ENCODE data around the gene DCHS1.

DCHS1 gene

DNA sequence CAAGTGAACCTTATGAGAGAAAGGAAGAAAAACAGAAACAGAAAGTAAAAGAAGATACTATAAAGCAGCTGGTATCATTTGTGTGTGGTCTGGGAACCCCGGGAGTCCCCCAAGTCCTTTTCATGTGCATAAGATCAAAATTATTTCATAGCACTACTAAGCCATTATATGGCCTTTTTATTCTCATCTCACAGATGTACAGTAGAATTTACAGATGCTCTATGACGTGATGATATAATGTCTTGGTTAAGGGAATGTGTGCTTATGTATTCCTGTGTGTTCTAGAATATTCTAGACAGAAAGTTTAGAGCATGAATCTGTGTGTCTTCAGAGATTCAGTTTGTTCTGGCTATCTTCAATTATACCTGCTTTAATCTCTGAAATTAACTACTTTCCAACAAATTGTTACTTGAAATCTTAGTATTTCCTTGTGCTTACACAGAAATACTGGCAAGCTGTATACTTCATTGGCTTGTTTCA is 27.8 kb downstream of the DCHS1 start:
- no peak for DNase-seq (ENCODE audit: low read depth)

DNA sequence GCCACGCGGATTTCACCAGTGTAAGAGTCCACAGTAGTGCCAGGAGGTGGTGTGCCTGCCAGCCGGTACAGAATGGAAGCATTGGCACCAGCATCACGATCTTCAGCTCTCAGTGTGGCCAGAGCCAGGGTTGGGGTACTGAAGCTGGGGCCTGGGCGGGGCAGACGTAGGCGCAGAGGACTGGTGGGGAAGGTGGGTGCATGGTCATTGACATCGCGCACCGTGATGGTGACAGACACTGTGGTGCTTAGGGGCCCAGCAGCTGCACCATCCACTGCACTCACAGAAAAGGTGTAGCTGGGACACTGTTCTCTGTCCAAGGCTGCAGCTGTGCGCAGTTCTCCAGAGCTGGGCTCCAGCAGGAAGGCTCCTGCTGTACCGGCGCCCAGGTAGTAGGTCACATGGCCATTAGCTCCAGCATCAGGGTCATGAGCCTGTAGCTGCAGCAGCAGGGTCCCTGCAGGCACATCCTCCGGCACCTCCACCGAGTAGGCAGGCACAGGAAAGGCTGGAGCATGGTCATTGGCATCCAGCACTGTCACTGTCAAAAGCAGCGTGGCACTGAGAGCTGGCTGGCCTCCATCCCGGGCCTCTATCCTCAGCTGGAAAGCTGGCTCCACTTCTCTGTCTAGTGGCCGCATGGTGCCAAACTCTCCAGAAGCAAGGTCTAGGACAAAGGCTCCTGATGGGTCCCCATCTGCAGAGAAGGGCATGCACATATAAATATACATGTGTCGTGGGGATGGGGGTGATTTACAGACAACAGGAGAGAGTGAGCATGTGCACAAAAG is 28.4 kb downstream of the DCHS1 start:
- DNase-seq (ENCODE audit: low read depth), result no peak

DNA sequence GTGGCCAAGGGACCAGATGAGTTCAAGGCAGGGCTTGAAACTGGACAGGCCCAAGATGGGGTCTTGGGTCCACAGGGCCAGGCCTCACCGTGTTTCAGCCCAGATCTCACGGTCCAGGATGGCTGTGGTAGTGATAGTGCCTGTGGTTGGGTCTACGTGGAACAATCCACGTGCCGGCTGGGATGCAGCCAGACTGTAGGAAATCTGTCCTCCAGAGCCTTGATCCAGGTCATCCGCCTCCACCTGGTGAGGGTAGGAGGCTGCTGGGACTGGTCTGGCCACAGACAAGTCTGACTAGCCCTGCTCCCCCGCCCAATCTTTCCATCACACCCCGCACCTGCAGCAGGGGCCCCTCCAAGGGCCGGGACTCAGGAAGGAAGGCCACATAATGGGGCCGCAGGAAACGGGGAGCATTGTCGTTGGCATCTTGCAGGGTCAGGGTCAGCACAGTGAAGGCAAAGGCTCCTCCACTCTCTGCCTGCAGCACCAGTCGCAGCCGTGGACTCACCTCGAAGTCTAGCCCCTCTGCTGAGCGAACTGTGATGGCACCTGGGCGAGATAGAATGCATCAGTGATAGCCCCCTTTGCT is 29.7 kb downstream of the DCHS1 start:
- DNase-seq (ENCODE audit: low read depth), result no peak

DNA sequence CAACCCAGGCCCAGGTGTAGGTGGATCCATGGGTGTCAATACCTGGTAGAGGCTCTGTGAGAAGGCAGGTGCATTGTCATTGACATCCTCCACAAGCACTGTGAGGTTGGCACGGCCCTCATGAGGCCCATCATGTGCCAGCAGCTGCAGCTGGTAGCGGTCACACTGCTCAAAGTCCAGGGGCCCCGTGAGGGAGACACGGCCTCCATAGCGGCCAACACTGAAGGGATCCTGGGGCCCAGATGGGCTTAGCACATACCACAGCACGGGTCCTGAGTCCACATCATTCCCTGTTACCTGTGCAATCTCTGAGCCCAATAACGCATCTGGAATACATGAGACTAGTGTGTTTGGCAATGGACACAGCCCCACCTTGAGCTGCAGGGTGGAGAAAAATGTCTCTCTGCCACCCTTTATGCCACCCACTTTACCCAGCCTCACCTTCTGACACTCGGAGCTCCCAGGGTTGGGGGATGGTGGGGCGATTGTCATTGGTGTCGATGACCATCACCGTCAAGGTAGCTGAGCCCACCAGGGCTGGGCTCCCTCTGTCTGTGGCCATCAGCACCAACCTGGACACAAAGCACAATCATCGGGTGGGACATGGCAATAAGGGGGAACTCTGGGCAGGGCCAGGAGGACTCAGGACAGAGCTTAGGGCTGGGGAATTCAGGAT is 30.3 kb downstream of the DCHS1 start:
- no peak for DNase-seq (ENCODE audit: low read depth)

DNA sequence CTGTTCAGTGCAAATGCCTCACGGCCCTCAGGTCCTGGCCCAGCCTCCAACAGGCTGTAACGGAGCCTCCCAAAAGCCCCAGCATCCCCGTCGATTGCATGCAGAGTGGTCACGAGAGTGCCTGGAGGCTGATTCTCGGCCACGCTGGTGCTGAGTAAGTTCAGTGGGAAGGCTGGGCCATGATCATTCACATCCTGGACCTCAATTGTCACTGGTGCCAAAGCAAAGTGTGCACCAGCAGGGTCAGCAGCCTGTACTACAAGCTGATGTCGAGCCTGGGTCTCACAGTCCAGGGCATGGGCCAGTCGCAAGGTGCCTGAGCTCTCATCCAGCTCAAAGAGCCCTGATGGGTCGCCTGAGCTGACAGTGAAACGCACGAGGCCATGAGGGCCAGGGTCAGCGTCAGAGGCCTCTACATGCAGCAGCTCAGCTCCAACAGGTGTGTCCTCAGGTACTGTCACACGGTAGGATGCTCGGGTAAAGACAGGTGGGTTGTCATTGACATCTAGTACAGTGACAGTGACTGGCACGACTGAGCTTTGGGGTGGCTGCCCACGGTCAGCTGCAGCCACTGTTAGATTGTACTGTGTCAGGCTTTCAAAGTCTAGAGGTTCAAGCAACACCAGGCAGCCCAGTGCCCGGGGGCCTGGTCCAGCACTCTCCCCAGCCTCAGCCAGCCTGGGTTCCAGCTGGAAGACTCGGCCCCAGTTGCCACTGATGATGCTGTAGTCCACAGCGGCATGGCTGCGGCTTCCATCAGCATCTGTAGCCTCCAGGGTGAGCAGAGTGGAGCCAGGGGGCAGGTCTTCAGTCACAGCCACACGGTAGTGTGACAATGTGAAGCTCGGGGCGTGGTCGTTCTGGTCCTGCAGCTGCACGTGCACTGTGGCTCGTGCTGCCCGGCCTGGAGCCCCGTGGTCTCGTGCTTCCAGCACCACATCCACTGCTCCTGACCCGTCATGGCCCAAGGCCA is 31.9 kb downstream of the DCHS1 start:
- DNase-seq (ENCODE audit: low read depth), result no peak

DNA sequence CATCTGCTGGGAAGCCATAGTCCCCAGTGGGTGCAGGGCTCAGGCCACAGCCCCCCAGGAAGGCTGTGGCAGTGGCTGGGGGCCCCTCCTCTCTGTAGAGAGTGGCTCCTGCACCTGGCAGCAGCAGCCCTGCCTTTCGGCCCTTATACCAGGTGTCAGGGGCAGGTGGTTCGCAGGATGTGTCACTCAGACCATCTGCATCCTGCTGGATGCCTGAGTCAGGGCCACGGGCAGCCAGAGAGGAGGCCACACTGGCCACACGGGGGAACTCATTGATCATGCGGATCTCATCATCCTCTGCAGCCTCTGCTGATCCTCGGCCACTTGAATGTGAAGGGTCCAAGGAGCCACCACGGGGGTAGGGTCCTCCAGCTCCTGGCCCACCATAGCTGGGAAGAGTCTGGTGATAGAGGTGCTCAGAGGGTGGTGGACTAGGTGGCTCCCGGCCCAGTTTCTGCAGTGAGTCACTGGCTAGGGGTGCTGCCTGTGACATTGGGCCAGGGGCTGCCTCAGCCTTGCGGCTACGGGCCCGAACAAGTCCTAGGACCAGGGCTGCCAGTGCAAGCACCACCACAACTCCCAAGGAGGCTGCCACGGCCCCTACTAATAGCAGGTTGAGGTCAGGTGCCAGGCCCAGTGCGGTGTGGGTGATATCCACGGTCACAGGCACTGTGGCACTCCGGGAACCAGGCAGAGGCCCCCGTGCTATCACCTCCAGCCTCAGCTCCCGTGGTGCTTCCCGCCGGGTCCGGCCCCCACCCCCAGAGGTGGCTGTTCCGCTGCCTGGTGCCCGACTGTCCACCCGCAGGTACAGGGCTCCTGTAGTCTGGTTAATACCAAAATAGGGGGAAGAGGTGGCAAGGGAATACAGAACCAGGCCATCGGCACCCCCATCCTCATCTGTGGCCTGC is 33.1 kb downstream of the DCHS1 start:
- no peak for DNase-seq (ENCODE audit: low read depth)

DNA sequence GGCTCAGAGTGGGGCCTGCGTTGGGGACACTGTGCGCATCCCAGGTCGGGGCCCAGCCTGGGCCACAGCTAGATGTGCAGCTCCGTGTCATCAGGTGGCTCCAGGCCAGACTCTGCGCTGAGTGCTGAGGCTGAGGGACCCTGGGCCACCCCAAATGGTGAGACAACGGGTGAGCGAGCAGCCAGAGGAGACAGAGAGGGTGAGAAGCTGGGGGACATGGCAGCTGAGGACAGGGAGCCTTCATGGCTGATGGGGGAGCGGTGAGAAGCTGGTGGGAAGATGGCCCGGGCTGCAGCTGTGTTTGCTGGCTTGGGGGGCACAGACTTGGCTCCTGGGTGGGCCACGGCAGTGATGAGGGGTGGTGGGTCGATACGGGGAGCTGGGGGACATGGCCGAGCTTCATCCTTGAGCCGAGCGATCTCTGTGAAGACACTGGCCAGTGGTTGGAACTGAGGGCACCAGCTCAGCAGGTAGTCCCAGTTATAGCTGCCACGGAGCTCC is 33.8 kb downstream of the DCHS1 start:
- no peak for DNase-seq (ENCODE audit: low read depth)

DNA sequence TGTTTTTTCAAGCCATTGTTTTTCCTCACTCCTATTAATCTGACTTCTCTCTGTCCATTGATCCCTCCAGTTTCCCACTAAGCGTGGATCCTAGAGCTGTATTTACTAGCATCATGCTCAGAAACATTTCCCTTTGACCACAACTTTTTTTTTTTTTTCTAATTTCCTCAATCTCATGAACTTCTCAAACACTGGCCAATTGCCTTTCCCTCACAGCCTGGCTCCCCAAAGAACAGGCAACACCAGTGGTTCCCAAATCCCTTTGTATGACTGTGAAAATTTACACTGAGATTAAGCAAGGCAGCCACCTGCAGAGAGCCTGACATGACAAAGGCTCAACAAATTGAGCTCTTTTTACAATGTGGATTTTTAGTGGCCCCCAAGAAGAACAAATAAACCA is 35.0 kb downstream of the DCHS1 start:
- DNase-seq (ENCODE audit: low read depth), result no peak

DNA sequence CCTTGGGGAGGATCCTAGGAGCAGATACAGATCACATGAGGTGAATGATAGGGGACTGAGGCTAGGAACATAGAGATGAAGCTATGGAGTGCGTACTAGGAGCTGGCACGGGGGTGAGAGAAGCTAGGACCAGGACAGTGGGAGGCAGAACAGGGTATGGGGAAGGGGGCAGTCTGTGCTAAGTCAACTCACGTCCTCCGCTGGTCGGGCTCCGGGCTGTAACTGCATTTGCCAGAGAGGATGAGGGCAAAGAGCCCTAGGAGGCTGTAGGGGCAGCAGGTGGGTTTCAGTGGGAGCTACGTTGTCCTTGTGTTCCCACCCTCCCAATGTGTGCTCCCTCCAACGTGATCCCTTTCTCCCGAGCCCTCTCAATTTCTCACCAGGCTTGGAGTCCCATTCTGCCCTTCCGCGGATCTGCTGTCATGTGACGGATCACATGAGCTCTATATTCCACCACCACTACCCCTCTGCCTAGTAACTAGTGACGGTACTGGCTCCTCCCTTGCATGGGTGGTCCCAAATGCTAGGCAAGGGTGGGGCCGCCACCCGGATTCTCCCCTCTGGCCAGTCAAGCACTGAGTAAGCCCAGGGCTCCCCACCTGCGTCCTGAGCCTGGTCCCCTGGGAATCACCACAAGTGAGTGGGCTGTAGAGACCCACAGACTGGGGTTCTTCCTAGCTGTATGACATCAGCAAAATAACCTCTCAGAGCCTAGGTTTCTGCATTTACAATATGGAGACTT is 36.4 kb downstream of the DCHS1 start, which contains the start of gene TPP1:
TSS of gene TPP1 (minus strand) at position 419 of the 742 bp plus-strand sequence. CDS start at position 397, 22 bp downstream.
- DNase-seq (ENCODE audit: low read depth), result peak; percentile 78

DNA sequence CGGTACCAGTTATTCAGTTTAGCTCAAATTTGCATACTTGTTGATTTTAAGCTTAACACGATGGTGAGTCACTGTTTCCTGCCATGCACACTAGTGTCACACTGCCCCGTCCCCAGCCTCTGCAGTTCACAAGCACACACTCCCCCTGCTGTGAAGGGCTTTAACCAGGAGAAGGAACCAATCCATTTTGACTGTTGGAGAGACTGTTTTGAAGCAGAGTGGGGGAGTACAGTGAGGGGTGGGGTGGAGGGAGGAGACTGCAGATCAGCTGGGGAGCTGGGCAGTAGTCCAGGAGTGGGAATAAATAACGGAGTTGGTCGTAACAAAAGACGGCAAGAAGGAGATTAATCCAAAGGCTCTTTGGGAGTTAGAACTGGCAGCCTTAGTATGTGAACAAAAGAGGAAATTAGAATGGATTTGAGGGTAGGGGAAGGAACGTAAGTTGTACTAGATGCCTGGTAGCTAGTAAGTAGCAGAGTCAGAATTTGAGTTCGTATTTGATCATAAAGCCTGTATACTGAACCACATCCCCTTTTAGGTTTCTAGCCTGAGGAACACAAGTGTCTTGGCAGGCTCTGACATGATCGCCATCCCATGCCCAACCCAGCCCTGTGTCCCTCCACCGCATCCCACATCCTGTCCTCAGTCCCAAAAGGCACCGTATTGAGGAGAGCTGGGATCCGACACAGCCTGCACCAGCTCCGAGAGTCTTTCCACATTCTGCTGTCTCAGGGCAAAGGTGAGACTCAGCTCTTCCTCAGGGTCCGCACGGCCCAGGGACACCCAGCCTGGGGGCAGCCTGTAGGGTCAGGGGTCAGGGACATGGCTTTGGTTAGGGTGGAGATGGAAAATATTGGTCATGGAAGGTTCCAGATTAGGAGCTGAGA is 37.2 kb downstream of the DCHS1 start:
- no peak for DNase-seq (ENCODE audit: low read depth)

DNA sequence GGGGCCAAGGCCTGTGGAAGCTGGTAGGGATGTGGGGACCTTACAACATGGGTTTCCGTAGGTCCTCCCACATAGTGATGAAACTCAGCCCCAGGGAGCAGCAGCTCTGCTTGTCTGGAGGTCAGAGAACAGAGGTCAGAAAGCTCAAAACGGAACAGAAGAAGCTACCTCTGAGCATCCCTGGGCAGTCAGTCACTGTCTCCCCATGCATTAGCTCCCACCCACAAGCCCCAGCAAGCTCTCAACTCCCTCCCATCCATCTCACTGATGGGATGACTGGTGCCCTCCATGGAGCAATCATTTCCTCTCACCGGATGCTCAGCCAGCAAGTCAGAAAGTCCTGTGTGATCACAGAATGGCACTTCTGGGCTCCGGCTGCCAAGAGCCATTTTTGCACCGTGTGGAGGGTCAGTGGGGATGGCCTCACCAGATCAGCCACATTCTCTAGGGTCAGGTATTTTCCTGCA is 38.3 kb downstream of the DCHS1 start:
- DNase-seq (ENCODE audit: low read depth), result no peak

DNA sequence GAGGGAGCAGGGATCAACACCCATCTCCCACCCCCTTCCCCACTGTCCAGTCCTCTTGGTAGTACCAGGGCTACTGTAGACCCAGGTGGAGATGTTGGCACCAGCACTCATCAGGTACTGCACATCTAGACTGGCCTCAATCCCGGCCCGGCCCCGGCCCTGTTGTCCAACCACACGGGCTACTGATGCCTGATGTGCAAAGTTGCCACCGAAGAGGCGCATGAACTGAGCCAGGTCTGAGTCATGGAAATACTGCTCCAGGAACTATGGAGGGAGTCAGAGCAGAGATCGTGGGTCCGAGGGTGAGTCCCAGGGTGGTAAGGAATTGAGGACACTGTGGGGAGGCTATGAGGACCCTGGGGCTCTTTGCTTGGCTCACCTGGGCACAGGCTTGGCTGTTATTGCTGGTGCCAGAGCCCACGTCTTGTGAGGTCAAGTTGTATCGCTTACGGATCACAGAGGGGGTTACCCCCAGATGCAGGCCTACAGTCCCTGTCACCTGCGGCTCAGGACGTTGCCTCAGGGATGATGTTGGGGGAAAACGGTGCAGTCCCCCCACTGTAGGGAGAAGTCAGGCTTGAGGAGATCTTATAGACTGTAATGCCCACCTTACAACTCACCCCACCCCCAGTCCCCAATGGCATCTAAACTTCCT is 38.9 kb downstream of the DCHS1 start:
- DNase-seq (ENCODE audit: low read depth), result no peak

DNA sequence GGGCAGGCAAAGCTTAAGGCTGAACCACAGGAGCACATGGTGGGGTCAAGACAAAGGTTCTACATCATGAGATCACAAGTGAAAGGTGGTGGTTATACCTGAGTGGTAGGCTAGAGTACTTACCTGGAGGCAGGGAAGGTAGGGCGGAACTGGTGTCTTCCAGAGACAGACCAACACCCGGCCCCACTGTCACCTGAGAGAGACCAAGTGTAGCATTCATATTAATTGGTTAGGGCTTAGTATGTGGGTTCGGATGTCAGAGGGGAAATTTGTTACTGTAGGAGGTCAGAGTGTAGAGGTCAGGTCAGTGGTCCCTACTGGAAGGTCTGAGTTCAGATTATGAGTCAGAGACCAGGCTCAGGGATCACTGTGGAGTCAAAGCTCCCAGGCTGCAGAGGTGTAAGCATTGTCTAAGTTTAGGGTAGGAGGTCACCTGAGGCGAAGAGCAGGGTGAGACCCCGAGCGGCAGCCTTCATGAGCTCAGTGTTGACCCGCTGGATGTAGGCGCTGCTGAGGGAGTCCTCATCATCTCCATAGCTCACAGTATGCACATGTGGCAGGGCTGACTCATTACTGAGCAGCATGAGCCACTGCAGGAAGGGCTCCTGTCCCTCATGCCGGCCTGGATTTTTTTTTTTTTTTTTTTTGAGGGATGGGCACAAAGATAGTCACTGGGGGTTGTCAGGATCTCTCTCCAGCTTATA is 39.6 kb downstream of the DCHS1 start:
- DNase-seq (ENCODE audit: low read depth), result no peak

DNA sequence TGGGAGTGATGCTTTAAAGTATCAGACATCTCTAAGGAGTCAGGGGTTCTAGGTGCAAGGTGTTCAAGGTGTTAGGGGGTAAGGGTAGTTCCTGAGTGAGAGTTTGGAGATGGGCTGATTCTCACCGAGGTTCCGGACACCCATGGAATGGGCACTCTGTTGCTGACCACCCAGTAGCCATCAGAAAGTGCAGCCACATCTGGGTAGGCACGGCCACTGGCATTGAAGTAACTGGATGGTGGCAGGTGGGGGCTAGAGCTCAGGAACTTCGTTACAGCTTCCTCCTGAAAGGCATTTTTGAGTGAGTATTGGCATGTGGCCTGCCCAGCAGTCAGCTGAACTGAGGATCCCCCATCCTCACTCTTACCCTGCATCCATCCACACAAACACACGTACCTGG is 40.6 kb downstream of the DCHS1 start:
- DNase-seq (ENCODE audit: low read depth), result no peak

DNA sequence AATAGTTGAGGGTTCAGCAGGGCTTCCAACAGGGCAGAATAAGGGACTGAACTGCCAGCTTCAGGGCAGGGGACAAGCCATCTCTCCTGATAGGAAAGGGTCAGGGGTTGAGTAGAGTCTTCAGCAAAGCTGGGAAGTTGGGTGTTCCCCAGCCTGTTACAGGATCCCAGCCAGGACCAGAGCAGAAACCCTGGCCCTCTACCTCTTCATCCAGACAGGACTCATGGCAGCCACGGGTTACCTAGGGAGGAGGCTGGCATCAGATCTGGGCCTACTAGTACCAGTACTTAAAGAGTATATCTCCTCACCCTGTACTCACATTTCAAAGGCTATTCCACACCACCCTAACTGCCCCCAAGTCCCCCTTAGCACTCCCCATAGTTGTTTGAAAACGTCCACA is 41.2 kb downstream of the DCHS1 start:
- no peak for DNase-seq (ENCODE audit: low read depth)

DNA sequence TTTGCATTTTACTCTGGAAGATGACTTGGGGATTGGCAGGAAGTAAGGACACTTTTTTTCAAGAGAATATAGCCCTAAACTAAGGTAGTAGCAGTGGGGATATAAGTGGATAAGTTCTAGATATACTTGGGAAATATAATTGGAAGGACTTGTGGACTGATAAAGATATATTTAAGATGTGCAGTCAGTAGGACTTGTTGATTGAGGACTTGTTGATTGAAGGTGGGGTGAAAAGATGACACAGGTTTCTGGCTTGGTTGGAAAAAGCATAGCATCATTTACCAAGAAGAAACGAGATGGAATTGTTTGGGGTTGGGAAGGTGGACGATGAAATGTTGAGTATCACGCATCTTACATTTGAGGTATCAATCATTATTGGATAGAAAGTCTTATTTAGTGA is 42.1 kb downstream of the DCHS1 start:
- DNase-seq (ENCODE audit: low read depth), result no peak

DNA sequence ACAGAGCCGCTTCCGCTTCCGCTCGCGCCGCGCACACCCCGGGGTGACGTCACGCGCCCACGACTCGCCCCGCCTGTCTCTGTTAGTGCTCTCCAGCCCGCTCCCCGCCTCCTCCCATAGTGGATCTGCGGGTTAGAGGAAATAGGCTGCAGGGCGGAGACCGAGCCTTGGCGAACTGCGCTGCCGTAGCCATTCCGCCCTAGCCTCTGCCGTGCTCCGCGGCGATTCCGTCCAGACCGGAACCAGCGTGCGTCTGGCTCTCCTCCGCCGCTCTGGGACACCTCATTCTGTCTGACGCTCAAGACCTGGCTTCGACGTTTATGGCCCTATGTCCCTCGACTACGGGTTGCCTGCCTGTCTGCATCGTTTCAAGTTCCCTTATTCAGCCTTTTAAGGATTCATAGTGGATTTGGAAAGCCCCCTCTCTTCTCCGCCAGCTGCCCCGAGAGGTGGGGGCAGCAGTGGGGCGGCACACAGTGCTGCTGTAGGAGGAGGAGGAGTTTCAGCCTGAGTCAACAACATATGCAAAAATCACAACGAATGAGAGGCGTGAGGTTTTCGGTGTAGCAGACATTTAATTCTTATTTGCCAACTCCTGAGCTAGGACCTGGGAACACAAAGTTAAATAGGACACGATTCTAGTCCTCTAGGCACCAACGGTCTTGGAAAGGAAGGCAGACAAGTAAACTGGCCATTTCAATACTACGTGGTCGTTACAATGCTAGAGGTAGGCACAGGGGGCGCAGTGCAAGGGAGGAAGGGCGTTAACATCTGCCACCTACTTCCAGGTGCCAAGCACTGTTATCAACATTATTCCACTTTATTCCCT is 43.2 kb downstream of the DCHS1 start, which contains the start of gene TAF10:
TSS of gene TAF10 (minus strand) at position 4 of the 829 bp plus-strand sequence. CDS start 27 bp downstream, outside the sequence.
- DNase-seq (ENCODE audit: low read depth), result peak; percentile 73

Data from non-pigmented ciliary epithelial cell (primary cell).